ENCODE results near the gene DRD5.
A peak's percentile ranks its signal among the peaks of the same experiment; 100 is the strongest.
"Not testable (repeated sequence)": the region's sequence is repeated elsewhere in the genome, so short reads cannot be mapped to it uniquely, and the experiment has no call there.

Gene DRD5

GRCh38 chr4:9781343-9782135 lies at the start of gene DRD5:
TSS of gene DRD5 (plus strand) at chr4:9781634. CDS start at chr4:9782030, 396 bp downstream.
- DNase-seq: no peak

DNA sequence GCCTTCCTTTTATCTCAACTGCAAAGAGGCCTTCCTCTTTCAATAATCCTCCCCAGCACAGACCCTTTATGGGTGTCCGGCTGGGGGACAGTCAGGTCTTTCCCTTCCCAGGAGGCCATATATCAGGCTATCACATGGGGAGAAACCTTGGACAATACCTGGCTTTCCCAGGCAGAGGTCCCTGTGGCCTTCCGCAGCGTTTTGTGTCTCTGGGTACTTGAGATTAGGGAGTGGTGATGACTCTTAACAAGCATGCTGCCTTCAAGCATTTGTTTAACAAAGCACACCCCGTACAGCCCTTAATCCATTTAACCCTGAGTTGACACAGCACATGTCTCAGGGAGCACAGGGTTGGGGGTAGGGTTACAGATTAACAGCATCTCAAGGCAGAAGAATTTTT lies 49.2 kb upstream of the DRD5 start:
- DNase-seq: not testable (repeated sequence)

GRCh38 chr4:9735515-9735914 lies 45.9 kb upstream of the DRD5 start:
- DNase-seq: no peak

DNA sequence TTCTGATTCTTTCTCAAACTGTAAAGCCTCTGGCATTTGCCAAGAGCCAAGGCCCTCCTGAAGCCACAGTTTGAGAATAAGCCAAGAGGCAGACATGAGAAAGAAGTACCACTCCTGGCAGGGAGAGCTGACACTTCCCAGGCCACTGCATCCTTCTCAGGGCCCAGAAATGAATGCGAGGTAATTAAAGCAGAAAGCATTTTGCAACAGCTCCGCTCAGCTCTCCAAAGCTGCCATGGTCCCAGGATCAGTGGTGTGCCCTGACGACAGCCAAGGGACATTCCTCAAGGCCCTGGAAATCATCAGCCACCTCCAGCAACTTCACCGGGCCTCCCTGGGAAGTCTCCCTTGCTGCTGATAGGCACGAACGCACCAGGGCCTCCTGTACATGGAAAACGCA lies 44.2 kb upstream of the DRD5 start:
- DNase-seq: not testable (repeated sequence)

GRCh38 chr4:9743789-9744188 lies 37.6 kb upstream of the DRD5 start:
- DNase-seq: not testable (repeated sequence)

DNA sequence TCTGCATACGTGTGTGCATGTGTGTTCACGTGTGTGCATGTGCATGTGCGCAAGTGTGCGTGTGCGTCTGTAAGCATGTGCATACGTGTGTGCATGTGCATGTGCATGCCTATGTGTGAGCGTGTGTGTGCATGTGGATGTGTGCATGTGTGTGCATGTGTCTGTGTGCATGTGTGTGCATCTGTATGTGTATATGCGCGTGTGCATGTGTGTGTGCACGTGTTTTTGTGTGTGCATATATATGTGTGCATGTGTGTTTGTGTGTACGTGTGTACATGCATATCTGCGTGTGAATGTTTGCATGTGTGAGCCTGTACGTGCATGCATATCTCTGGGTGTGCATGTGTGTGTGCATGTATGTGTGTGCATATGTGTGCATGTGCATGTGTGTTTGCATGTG lies 35.7 kb upstream of the DRD5 start:
- DNase-seq: no peak

DNA sequence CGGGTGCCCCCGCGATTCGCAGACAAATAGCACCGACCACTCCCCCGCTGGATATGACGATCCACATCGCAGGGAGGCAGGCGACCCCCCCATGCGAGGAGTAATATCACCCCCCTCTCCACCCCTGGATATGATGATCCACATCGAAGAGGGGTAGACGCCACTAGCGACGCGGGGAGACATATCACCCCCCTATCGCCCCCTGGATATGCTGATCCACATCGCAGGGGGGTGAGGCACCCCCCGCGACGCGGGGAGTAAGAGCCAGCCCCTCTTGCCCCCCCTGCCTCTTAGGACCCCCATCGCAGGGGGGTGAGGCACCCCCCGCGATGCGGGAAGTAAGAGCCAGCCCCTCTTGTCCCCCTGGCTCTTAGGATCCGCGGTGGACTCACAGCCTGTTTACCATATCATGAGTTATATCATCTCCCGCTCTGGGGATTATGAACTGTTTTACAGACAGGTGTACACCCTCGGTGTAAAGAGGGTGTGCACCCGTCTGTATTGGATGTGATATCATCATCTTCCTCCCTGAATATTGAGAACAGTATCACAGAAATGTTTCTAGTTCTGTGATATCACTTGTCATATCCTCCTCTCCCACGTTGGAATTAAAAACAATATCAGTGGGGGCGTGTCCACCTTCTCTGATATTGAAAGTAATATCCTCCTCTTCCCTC lies 22.7 kb upstream of the DRD5 start:
- no peak for DNase-seq

DNA sequence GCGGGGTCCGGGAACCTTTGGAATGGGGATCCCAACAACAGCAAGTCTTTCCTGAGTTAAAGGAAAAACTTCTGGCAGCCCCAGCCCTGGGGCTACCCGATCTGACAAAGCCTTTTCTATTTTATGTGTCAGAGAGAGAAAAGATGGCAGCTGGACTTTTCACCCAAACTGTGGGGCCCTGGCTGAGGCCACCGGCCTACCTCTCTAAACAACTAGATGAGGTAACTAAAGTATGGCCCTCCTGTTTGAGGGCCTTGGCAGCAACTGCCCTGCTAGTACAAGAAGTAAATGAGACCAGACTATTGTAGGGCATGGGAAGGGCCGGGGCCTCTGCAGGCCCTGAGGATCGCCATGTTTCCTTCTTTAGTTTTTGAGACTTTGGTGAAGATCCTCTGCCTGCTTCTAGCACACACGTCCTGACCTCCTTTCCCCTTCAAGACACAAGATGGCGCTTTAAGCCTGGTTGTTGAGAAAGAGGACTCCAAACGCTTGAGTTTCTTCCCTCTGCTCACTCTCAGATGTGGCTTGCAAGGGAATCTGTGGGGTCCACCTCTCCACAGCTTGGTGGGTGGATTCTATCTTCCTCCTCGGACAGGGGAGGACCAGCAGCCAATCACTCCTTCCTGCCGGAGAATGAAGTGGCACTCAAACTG lies 18.5 kb upstream of the DRD5 start:
- DNase-seq: peak; percentile 73

GRCh38 chr4:9764155-9764696 lies 17.2 kb upstream of the DRD5 start:
- no peak for DNase-seq

GRCh38 chr4:9765091-9765490 lies 16.3 kb upstream of the DRD5 start:
- DNase-seq: peak; percentile 31

DNA sequence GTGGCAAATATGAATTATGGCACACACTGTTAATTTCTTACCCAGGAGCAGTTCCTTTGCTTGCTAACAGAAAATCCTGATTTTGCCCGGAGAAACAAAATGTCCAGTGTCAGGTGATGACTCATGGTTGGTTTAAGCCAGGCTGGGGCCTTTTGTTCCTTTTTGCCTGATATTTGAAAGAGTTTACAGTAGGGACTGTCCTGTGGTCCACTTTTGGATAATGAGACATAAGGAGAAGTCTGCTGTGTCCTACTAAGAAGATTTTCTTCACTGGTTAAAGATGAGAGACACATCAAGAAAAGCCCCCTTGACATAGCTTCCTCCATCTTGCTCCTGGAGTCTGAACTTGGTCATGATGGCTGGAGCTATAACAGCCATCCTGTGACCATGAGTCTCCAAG lies 12.1 kb upstream of the DRD5 start:
- no peak for DNase-seq

DNA sequence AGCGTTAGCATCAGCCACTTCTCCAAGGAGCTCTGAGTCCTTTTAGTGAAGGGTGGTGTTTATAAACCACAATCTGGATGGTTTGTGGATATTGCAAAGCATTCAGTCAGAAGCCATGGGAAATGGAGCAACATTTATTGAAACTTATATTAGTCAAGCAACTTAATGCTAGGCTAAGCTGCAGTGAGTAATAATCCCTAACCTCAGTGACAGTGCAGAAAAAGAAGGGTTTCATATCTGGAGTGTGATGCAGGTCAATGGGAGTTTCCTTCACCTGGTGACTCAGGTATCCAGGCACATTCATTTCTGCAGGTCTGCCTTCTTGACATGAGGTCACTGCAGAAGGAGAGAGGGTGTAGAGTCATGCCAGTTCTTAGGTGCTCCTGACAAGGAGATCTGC lies 10.4 kb upstream of the DRD5 start:
- no peak for DNase-seq

DNA sequence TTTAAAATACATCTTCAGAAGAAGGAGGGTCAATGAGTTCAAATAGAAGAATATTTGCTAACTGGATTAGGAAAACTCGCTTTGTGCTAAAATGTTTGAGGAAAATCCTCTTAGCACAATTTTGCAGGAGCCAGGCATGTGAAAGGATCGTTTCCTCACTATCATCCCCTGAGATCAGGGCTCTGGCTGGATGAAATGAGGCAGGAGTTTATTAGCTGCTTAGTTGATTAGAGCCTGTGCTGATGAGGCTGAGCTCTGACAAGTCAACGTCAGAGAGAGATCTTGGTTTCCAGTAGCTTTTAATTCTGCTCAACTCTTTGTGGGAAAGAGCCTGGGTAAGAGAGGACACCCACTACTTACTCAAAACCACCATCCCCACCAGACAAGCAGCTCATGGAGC lies 8.0 kb upstream of the DRD5 start:
- no peak for DNase-seq

- DNase-seq: no peak
Measured at GRCh38 chr4:9782136-9782436, 652 bp downstream of the DRD5 start.

DNA sequence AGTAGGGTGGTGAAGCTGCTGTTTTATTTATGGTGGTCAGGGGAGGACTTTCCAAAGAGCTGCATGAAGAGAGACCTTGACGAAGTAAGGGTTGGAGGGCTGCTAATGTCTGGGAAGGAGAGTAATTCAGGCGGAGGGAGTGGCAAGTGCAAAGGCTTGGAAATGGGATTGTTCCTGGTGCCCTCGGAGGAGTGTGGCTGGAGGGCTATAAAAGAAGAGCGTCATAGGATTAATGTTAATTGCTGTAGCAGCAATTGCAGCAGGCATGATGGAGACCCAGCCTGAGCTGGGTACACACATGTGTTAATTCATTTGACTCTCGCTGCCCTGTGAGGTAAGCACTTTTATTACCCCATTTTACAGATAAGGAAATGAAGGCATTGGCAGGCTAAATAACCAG lies 4.5 kb downstream of the DRD5 start:
- DNase-seq: not testable (repeated sequence)

GRCh38 chr4:9792381-9792780 lies 10.9 kb downstream of the DRD5 start:
- no peak for DNase-seq

GRCh38 chr4:9796641-9797040 lies 15.2 kb downstream of the DRD5 start:
- not testable (repeated sequence) for DNase-seq

GRCh38 chr4:9800848-9801247 lies 19.4 kb downstream of the DRD5 start:
- DNase-seq: peak; percentile 24

DNA sequence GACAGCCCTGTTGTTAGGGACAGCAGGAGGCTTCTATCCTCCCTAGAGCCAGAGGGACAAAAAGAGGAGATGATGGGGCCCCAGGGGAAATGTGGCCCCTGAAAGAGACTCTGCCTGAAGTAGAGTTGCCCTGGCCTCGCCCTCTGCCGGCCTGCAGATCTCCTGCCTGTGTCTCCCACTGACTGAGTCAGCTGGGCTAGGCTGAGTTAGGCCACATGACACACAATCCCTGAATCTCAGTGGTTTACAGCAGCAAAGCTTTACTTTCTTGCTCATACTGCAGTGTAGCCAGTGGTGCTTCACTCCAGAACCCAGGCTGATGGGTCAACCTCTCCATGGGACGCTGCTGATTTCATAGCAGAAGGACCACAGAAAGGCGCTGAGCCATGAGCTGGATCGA lies 23.5 kb downstream of the DRD5 start:
- no peak for DNase-seq

DNA sequence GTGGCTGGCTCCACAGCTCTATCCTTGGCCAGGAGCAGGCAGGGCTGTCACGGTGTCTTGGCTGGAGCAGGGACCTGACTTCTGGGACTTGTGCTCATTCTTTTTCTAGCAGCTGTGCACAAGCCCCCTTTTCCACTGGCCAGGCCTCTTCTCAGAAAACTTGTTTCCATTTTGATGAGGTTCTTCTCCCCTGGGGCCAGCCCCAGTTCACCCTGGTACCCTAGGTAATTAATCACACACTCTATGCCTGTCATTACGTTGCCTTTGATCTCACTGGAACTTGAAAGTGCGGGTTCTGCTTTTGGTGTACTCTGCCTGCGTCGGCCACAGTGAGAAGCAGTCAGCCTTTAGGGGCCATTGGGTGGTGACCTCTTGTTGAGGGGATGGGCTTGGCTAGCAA lies 26.6 kb downstream of the DRD5 start:
- no peak for DNase-seq

GRCh38 chr4:9811806-9812205 lies 30.4 kb downstream of the DRD5 start:
- DNase-seq: no peak

DNA sequence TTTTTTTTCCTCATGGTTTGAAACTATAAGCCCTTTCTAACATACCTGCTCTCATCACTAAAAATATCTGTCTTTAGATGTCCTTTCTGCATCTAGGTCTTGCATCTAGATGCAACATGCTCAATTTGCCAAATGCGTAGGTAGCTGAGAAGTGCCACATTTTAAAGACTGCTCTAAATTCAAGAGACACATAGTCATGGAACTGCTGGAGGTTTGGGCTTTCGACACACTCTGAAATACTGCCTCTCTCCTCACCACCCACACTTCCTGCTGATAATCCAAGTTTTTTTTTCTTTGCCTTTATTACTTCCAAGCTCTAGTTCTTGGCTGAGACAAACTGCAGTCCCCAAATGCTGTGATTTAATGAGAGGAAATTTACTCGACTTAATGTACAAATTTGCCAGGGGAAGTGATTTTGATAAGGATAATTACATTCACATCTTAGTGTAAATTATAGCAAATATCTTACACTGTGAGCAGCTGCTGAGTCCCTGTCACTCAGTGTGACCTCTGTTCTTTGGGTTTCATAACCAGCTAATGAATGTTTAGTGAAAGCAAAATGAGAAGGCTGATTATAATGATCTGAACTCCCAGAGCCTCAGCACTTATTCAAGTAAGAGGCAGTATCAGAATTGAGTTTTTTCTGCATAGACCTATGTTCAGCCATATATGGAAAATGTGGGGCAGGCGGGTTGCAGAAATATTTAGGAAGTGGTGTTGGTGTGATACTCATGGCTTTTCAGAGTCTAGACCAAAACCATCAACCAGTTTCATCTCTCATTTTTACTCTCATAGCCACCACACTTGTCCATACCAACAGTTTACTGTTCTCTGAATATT lies 31.3 kb downstream of the DRD5 start:
- DNase-seq: no peak

GRCh38 chr4:9816285-9816684 lies 34.9 kb downstream of the DRD5 start:
- no peak for DNase-seq
